Stimulated activated CD8-positive, alpha-beta memory T cell treated with anti-CD3 and anti-CD28 coated beads, Interleukin-12 subunit alpha, Interleukin-12 subunit beta, amount 100 ng/mL, for 24 hours (primary cell): ENCODE results near the gene OMA1.
"Not testable (repeated sequence)": the region's sequence is repeated elsewhere in the genome, so short reads cannot be mapped to it uniquely, and the experiment has no call there.

Experiments
- DNase-seq: peaks from one replicate; pipeline ENCODE4 v3.0.0-alpha.2; 2020; ENCODE audit errors: extremely low read depth

Gene OMA1

DNA sequence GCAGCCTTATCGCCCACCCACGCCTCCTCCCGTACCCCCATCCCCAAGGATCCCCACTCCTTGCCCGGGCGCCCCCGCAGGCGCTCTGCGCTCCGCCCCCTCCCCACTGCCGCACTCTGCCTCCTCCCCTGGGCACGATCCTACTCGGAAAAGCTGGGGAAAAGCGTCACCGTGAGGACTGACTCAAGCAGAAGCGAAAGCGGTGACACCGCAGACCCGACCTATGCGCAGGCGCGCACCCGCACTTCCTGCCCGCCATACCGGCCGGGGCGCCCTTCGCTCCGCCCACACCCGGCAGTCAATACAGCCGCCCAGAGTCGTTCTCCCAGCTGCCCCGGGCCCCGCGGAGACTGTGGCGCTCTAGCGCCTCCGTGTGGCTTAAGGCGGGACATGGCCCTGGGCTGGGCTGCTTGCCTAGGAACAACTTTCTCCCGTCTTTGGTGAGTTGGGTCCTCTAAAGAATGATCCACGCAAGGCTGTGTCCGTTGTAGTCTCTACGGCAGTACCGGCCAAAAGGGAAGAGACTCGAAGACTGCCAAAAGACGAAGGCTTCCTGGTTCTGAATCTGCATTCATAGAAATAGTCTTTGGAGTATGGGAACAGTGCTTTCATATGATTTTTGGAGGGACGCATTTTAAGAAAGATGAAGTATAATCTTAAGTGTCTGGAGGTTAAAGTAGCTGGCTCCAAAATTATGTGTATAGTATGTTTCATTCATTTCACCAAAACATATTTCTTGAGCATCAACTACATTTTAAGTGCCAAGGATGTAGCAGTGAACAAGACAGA is at the start of gene OMA1:
Gene OMA1, minus strand, starts transcription at position 207 of the 789 bp plus-strand sequence. CDS start 7,432 bp downstream, outside the sequence.
- peak; percentile 96 for DNase-seq

- no peak for DNase-seq
These were observed 48.0 kb upstream of the OMA1 start for GRCh38 chr1:58594546-58594945.

DNA sequence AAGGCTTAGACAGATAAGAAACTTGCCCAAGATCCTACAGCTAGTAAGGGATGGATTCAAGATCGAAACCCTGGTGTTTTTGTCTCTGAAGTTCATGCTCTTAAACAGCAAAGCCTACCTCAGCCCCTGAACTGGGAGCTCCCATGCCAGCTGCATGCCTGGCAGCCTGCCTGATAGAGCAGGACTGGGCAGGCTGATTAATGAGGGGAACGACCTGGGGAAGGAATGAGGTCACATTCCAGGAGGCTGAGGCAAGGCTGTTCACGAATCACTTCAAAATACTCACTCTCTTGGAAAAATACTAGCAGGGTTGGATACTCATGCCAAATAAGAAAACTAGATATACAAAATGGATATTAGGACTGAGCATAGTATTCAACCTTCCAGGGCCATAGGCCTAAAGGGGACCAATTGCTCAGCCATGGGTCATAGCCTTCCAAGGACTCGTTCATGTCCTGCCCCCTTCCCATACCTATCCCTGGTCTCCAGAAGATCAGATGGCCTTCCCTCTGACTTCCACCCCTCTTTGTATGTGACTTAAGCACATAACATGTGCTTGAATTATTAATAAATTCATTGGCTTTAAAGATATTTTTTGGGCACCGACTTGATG is 46.1 kb upstream of the OMA1 start:
- no peak for DNase-seq

DNA sequence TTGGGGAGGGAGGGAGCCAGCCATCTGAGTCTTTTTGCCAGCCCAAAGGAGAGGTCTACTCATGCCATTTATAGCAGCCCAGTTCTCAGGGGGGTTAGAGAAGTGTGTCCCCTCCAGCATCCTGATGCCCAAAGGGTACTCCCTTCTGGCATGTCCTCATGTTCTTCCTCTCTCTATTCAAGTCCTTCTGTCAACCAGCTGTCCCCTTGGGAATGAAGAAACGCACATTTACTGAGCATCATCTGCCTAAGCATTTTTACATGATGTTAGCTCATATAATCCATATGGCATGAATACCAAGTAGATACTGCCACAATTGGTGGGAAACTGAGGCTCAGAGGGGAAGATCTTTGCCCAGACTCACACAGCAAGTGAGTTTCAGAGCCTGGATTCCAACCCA is 45.3 kb upstream of the OMA1 start:
- no peak for DNase-seq

- DNase-seq, result no peak
These were observed 43.5 kb upstream of the OMA1 start for GRCh38 chr1:58590019-58590418.

DNA sequence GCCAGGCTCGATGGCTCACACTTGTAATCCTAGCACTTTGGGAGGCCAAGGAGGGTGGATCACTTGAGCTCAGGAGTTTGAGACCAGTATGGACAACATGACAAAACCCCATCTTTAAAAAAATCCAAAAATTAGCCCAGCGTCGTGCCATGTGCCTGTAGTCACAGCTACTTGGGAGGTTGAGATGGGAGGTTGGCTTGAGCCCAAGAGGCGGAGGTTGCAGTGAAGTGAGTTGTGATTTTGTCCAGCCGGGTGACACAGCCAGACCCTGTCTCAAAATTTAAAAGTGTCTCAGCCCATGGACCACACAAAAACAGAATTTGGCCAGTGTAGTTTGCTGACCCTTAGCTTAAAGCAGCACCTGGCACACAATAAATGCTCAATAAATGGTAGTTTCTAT is 41.9 kb upstream of the OMA1 start:
- DNase-seq, result no peak

GRCh38 chr1:58587667-58588066 is 41.1 kb upstream of the OMA1 start:
- no peak for DNase-seq

- no peak for DNase-seq
These were observed 39.7 kb upstream of the OMA1 start for GRCh38 chr1:58586271-58586670.

GRCh38 chr1:58585581-58586151 is 39.1 kb upstream of the OMA1 start:
- no peak for DNase-seq

DNA sequence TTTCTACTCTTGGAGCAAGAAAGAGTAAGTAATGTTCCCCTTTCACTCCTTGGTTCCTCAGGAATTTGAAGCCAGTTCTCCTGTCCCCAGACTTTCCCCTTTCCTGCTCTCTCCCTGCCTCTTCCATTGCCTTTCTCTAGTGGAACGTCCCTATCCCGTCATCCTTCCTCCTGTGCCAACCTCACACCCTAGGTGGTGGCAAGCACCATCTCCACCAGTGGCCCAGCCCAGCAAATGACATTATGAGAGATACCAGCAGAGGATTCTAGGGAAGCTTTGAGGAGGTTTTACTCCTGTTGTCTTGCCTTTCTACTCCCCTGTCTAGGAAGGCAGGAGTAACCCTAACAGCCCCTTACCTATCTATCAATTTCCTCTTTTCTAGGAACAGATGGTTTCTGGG is 38.6 kb upstream of the OMA1 start:
- no peak for DNase-seq

GRCh38 chr1:58584082-58584895 is 37.8 kb upstream of the OMA1 start:
- no peak for DNase-seq

DNA sequence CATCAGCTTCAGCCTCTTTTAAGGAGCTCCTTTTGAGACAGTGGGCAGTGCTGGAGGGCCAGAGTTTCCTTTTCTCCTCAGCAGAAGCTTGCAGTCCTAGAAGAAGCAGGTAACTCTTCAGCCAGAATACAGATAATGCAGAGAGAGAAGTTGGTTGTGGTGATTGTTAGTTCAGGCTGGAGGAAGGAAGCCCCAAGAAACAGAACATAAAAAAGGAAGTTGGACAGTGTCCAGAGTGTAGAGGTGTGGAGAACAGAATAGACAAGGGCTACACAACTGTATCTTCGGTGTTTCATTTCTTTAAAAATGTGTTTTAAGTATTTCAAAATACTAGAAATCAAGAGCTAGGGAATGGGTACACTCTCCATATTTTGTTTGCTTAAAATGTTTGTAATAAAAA is 37.0 kb upstream of the OMA1 start:
- DNase-seq, result no peak

GRCh38 chr1:58582143-58582542 is 35.6 kb upstream of the OMA1 start:
- not testable (repeated sequence) for DNase-seq

- DNase-seq, result no peak
These were observed 35.1 kb upstream of the OMA1 start for GRCh38 chr1:58581641-58582040.

DNA sequence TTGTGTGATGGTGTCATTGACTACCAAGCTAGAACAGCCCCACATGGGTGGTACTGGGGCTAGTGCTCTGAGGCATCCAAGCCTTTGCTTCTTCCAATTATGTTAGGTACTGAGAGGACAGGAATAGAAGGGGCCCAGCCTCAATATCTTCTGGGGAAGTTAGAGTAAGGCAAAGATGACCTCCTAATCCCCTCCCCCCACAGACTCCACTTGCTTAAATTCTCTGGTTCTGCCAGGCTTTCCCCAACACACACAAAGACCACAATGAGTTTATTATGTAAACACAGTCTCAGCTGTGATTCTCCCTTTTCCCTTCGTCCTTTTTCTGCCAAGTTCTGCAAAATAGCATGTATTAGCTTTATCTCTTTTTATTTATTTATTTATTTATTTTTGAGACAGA is 33.7 kb upstream of the OMA1 start:
- DNase-seq, result no peak

DNA sequence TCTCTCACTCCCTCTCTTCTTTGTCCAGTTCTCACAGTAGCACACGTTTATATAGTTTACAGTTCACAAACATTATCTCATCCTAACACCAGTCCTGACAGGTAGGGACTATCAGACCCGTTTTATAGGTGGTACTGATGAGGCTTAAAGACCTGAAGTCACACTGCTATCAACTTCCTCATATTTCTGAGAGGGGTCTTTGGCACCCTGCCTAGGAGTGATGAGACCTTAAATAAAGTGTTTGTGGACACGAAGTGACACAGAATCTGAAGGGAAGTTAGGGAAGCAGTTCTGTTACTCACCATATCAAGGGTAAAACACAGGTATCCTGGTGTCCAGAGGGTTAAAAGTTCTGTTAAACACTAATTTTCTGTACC is 31.1 kb upstream of the OMA1 start:
- DNase-seq, result no peak

GRCh38 chr1:58576727-58577653 is 30.5 kb upstream of the OMA1 start, which contains the start of gene TACSTD2:
Gene TACSTD2, minus strand, starts transcription at chr1:58577252. Its CDS starts 96 bp downstream, at chr1:58577156.
- no peak for DNase-seq

DNA sequence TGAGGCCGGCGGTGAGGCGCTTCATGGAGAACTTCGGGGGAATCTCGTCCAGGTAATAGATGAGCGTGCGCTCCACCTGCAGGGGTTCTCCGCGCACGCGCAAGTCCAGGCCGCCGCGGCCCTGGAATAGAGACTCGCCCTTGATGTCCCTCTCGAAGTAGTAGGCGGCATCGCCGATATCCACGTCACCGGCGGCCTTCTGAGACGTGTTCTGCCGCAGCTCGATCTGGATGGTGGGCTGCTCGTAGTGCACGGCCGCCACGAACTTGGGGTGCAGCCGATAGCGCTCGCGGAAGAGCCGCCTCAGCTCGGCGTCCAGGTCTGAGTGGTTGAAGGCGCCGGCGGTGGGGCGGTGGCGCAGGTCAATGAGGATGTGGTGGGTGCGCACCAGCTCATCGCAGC is 29.8 kb upstream of the OMA1 start:
- DNase-seq, result no peak

DNA sequence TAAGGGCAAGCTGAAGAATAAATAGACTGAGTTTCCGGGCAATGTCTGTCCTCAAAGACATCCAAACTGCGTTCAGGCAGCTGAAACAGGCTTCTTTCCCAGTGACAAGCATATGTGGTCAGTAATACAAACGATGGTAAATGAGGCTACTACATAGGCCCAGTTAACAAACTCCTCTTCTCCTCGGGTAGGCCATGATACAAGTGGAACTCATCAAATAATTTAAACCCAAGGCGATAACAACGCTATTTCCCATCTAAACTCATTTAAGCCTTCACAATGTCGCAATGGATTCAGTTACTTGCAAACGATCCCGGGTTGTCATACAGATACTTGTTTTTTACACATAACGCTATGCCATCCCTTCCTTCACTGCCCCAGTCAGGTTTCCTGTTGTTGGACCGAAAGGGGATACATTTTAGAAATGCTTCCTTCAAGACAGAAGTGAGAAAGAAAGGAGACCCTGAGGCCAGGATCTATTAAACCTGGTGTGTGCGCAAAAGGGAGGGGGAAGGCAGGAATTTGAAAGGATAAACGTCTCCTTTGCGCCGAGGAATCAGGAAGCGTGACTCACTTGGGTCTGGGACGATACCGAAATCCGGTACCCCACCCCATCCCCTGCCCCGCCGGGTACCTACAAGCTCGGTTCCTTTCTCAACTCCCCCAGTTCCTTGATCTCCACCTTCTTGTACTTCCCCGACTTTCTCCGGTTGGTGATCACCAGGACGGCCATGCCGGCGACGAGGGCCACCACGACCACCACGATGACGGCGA is 29.2 kb upstream of the OMA1 start:
- no peak for DNase-seq

DNA sequence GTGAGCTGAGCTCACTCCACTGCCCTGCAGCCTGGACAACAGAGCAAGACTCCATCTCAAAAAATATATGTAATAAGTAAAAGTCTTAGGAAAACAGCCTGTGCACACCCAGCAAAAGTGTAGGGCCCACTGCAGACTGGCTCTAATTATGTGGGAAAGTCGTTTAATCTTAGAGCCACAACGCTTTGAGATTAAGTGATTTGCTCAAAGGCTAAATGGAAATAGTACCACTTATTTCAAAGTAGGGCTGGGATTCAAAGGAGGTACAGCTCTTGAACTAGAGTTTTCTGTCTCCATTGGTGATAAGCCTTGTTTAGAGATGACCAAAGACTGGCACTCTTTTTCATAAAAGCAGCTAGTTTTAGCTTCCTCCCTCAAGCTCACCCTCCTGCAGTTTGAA is 28.3 kb upstream of the OMA1 start:
- DNase-seq, result no peak
